Activated effector memory CD4-positive, alpha-beta T cell treated with anti-CD3 and anti-CD28 coated beads, Interleukin-2, amount 50 U/mL, for 16 hours (primary cell): ENCODE results near the gene OSBPL7.

Experiments used
- DNase-seq: peaks from one replicate; pipeline ENCODE4 v3.0.0-alpha.2; 2020

Gene OSBPL7, protein sequence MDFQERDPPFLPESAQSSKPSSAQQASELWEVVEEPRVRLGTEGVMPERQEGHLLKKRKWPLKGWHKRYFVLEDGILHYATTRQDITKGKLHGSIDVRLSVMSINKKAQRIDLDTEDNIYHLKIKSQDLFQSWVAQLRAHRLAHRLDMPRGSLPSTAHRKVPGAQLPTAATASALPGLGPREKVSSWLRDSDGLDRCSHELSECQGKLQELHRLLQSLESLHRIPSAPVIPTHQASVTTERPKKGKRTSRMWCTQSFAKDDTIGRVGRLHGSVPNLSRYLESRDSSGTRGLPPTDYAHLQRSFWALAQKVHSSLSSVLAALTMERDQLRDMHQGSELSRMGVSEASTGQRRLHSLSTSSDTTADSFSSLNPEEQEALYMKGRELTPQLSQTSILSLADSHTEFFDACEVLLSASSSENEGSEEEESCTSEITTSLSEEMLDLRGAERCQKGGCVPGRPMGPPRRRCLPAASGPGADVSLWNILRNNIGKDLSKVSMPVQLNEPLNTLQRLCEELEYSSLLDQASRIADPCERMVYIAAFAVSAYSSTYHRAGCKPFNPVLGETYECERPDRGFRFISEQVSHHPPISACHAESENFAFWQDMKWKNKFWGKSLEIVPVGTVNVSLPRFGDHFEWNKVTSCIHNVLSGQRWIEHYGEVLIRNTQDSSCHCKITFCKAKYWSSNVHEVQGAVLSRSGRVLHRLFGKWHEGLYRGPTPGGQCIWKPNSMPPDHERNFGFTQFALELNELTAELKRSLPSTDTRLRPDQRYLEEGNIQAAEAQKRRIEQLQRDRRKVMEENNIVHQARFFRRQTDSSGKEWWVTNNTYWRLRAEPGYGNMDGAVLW

DNA sequence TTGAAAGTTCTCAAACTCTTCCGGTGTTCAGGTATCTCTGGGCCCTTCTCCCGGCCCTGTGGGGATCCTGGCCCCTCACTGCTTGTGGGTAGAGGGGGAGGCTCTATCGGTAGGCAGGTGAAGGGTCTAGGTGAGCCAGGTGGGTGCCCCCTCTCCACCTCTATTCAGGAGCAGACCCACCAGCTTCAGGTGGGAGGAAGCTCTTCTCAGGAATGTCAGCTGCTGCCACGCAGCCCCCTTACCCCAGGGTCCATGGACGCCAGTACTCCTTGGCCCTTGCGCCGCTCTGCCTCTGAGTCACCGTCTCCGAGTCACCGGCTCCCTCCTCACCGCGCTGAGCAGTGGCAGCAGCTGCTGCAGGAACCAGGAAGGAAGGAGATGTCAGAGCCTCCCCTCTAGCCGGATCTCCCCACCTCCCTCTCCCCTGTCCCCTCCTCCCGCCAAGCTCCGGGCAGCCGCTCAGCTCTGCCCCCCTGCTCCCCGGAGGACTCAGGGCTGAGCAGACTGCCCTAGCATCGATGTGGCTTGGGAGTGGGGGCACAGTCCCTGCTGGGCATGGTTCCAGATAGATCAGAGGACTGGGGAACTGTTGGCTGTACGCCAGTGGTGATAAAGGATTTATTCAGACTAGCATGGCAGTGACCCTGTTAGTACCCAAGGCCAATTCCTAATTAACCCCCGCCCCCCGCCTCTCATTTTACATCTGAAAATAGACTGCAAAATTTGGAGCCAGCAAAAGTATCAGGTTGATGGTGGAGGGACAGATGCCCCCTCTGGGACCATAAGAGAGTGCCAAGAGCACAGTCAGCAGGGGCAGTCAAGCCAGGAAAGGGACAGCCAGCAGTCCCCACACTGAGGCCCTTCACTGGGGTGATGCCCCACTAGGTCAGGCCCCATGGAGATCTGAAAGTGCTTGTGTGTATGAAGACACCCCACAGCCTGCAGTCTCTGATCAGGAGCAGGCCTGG, at the start of gene OSBPL7:
TSS of gene OSBPL7 (minus strand) at position 371 of the 968 bp plus-strand sequence. CDS start 1,516 bp downstream, outside the sequence.
- peak; percentile 89 for DNase-seq

DNA sequence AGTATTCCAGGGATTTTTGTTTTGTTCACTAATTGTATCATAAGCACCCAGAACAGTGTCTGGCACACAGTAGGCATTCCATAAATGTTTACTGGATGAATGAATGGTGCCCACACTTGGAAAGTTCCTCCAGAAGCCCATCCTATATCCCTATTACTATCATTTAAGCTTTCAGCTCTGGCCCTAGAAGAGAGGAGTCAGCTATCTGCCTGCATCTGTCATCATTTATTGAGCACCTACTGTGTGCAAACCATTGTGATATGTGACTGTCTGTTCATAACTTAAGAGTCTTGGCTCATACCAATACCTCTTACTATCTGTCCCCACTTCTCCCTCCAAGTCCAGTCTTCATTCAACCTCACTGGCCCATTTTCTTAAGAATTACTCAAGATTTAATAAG, 49.5 kb upstream of the OSBPL7 start:
- DNase-seq = no peak

DNA sequence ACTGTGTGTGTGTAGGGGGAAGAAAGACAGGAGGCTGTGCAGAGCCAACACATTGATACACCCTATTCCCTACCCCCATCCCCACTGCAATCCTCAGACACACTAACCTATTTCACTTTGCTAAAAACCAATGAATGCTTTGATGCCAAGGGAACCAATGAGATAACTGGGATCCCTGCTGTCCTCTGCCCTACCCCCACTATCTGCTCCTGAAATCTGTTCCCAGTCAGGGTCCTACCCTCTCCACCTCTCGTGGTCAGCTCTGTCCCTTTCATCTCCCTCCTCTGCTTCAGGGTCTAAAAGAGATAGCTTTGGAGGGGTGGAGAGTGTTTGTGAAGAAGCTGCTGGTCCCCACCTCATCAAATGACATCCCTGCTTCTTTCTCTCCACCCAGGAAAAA, 48.5 kb upstream of the OSBPL7 start:
- no peak for DNase-seq

DNA sequence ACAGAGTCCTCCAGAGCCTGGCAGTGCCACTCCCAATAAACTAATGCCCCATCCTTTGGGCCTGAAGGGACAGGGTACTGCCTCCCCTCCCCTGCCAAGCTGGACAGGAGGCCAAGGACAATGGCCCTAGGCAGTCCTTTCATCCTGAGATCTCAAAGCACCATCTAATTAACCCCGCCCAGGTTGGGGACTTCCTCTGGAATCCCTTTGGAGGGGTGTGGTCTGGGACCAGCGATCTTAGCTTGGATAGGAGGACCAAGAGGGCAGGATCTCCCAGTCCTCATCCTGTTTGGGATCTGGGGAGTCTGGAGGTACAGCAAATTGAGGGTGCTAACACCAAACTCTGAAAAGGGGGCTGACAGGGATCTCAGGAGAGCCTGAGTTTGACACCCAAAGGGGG, 47.5 kb upstream of the OSBPL7 start:
- no peak for DNase-seq

DNA sequence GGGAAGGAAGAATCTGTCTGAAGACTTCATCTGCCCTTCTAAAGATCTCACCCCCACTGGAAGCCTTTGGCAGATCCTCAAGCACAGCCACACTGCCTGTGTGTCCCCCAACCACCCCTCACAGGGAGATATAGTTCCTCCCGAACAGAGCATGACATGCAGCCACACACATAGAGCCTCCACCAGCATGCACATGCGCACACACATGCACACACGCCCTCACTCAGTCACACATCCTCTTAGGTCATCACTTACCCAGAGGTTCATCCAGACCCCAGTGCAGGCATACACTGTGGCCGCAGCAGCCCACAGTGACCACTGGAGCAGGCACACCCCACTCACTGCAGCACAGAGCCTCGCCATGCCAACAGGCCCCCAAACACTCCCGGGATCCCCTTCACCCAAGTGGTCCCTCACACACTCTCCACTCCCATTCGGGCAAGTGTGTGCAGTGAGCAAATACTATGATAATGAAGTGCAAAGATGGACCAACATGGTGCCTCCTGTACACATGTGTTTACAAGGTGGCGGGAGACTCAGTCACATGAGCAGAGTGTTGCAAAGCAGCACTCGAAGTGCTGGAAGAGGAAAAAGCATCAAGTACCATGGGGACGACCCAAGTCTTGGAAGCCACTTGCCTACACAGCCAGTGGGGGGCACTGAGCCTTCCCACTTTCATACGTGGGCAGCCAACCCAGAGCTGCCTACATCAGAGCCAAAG, 46.4 kb upstream of the OSBPL7 start:
- no peak for DNase-seq

DNA sequence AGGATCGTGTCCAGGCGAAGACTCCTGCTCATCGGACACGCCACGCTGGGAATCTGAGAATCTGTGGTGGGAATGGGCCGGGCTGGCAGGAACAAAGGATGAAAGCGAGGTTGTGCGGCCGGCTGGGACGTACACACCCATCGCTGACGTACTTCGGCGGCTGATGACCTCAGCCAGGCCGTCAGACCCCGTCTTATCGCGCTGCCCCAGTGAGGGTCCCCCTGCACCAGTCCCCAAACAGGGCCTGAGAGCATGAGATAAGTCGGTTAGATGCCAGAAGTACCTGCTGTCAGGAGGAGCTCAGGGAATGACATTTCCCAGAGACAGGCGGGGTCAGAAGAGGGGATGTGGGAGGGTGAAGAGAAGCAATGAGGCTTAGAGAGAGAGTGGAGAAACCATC, 45.3 kb upstream of the OSBPL7 start:
- no peak for DNase-seq

DNA sequence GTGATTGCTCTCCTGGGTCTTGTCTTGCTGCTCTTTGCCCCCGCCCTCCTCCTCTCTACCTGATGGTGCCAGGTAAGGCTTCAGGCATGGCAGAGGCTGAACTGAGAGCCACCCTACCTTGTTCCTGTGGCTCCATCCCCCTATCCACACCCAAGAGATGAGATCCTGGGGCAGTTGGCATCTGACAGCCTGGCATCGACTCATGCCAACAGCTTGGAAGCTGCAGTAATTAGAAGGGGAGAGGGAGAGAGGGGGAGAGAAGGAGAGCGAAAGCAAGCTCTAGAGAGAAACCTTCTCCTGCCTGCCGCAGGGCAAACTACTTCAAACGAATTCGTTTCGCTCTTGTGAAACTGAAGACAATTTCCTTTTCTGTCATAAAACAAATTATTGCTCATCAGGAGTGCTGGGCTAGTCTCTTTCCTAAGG, 43.2 kb upstream of the OSBPL7 start:
- DNase-seq = no peak

DNA sequence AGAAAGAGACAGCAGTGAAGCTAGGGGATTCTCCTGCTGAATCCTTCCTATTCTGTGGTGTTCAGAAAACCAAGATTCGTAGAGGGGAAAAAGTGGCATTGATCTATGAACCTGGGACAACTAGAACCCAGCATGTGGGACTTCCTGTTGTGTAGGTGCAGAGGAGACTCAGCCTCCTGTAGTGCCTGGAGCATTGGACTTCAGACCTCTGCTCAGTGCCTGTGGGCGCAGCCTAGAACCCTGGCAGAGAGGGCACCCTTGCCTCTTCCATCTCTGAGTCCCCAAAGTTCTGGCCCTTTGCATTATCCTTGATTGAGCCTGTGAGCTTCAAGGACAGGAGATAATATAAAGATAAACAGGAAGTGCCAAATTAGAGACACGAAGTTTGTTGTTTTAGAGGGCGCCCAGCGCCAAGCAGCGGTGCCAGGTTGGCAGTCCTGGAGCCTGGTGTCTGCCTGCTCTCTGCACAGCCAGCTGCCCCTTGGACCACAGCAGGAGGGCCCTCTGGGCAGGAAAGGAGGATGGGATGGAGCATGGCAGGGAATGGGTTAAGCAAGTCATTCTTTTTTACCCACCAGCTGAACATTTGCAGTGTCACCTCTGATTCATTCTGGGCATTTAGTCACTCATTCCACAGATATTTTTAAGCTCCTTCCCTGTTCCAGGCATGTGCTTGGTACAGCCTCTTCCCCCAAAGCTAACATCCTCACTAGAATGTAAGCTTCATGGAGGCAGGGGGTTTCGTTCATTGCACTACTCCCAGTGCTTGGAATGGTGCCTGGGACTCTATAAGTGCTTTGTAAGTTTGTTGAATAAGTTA, 41.2 kb upstream of the OSBPL7 start:
- DNase-seq = no peak

DNA sequence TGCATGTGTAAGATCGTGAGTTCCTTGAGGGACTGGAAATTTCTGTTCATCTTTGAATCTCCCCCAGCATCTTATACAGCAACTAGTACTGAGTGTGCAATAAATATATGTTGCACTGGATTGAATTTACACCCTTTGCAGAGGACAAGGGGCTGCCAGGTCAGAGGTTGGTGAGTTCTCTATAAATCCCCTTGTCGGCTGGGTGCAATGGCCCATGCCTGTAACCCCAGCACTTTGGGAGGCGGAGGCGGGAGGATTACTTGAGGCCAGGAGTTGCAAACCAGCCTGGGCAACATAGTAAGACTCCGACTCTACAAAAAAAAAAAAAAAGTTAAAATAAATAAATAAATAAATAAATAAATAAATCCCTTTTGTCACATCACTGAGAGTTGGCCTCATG, 38.8 kb upstream of the OSBPL7 start:
- no peak for DNase-seq

DNA sequence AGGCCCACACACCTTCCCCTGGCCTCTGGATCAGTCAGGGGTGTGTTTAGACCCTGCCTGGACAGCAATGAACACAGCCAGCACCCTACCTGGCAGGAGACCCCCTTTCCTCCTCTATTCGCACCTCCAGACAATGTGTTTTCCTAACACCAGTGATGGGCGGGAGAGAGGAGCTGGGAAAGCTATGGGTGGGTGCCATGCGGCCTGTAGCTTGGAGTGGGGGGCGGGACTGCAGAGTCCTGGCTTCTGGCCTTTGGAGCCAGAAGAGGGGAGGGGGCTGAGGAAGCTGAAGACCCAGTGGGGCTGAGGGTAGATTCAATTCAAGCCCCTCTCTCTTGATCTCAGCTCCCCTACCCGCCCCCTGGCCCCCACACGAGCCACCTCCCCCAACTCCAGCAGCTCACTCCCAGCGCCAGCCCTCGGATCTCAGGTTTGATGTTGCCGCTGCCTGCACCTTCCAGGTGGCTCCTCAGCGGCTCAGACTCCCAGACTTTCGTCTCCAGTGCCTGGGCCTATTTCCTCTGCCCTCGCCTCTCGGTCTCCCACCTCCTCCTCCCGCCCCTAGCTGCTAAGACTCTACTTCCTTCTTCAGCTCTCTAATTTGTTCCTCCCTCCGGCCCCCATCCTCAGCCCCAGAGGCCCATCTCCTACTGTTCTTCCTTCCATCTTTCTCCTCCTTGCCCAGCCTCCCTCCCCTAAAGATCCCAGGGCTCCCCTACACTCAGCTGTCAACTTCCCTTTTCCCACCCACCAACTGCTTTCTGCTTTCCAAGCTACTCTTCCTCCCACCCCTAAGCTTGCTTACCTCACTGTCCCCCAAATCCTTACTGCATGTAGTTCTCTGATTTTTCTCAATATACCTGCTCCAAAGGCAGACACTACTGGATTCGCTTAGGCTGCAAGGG, 36.2 kb upstream of the OSBPL7 start:
- DNase-seq = no peak

DNA sequence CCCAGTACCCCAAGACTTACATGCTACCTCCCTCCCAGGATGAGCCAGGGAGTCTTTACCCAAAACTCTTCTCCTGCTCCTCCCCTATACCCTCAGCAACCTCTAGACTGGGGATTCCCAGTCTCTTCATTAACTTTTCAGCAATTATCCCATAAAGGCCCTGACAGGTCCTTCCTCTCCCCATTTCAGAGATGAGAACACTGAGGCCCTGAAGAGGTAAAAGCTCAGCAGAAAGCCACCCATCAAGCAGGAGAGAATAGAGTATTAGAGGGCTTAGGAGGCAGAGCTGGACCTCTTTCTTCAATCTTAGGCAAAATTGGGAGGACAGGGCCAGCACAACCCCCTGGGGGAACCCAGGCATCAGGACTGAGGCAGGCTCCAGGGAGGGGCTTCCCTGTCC, 35.2 kb upstream of the OSBPL7 start:
- no peak for DNase-seq

DNA sequence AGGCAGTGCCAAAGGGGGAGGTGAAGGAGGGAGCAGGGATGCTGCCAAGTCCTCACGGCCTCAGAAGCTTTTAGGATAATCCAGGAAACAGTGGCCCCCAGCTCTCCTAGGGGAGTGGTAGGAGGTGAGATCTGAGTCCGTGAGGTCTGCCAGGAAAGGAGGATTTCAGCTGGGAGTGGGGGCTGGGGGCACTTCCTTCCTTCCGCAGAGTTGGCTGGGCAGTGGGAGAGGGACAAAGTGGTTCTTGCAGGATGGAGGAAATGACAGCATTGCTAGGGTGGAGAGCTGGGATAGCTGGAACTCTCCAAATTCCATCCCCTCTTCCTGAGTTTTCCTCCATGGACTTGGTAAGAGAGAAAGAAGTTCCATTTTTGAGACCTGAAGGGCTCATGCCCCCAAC, 34.1 kb upstream of the OSBPL7 start:
- DNase-seq = no peak

DNA sequence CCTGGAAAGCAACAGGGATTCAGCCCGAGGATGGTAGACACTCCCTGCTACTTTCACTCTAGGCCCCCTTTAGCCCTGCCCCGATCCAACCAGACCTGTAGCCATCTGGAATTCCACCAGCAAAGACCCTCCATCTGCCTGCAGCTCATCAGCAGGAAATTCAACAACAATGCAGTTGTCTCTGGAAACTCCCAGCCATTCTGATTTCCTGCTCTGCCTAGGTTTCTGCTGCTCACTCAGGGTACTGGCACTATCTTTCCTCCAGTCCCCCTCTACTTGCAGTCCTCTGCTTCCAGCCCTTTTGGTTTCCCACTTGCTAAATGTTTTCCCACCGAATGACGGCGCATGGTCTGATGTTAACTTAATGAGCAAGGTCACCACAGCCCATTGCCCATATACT, 32.0 kb upstream of the OSBPL7 start:
- DNase-seq = no peak

DNA sequence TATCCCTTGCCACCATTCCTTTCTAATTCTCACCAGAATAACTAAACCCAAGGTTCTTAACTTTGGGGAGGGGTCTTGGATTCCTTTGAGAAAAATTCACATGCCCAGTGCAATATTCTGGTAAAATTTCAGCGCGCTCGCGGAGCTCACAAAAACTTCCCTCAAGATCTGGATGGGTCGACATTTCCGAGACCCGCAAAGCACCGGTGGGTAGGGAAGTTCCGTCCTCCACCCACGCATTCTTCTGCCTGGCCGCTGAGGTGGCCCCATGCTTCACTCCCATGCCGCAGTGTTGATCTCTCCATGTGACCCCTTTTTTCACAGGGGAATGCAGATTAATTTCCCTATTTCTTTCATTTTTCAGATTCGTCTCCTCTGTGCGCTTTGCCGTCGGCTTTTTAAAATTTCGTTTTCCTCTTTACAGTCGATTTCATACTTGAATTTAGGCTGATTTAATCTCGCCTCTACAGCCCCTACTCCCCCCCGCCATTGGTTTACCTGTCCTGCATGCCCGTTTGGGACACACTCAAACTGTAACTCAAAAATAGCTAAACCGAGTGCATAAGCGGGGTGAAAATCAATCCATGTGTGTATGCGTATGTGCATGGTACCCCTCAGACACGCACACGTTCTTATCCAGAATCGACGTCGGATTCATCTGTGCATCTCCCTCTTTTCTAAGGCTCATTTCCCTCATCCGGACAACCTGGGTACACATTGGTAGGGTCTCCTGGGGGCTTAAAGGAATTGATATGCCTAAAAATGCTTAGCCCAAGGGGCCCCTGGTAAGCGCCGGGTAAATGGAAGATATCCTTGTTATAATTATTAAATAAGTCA, 30.7 kb upstream of the OSBPL7 start:
- no peak for DNase-seq

DNA sequence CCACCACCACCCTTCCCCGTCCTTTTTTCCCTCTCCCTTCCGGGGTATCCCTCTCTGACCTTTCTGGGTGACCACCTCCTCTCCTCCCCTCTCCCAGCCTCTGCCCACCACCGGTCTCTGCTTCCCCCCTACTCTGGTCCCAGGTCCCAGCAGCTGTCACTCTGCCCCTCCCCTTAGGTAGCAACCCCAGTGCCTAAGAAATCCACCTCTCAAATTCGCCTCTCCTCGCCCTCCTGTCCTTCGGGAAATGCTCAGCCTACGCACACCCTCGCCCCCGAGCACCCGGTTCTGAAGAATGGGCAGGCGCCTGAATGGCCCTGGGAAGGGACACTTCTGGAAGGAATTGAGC, 30.1 kb upstream of the OSBPL7 start:
- no peak for DNase-seq

DNA sequence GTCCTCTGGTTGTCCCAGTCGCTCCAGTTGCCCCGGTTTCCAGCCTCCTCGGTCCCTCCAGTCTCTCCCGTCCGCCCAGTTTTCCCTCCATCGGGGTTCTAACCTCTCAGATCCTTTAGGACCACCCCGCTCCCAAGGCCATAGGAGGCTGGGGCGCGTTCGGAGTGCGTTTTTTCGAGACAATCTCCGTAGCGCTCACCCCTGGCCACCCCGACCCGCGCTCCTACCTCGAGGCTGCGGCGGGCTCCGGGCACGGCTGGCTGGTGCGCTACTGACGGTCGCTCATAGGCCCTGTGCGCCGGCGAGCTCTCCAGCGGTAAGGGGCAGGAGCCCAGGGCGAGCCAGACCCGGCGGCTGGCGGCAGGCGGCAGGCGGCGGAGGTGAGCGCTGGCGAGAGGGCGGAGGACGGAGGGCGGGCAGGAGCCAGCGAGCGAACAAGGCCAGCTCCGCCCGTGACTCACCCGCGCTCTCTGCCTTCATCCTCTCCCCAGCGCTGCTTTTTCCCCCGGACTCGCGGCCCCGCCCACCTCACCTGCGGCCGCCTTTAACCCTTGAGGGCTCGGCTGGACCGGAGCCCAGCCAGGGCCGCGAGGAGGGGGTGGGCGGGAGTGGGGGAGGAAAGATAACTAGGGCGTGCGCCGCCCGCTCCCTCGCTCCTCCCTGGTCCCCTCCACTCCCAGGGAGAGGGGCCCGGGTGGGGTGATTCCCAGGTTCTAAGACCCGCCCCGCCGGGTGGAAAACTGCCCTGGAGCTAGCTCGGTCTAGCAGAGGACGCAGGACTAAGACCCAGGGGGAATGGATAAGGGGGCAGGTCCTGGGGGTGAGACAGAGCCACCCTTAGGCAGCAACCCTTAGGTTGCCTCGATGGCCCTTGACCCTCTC, 29.3 kb upstream of the OSBPL7 start, which contains the start of gene SP6:
TSS of gene SP6 (minus strand) at position 472 of the 882 bp plus-strand sequence. CDS start 2,734 bp downstream, outside the sequence.
- DNase-seq = peak; percentile 89

DNA sequence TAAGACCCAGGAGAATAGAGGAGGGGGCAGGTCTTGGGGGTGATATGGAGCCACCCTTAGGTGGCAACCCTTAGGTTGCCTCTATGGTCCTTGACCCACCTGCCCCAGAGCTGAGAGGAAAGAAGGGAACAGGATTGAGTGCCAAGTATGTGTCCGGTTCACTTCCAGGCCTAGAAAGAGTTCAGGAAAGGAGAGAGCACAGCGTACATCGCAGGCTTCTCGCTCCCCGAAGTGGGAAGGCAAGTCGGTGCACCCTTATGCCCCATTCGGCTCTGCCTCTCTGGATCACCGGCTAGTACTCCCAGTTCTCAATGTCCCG, 28.7 kb upstream of the OSBPL7 start:
- DNase-seq = no peak

DNA sequence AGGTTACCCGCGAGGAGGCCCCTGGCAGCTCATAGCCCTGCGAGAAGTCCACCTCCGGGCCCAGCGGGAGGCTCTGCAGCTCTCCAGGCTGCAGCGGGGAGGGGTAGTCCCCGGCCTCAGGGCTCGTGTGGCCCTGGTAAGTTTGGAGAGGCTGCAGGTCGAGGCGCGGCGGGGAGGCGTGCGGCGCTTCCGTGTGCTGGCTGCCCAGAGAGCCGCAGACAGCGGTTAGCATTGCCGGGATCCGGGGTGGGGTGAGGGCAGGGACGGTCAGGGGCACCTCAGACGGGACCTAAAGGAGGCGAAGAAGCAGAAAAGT, 26.6 kb upstream of the OSBPL7 start:
- no peak for DNase-seq
